Testis (tissue), 2 donors: ENCODE results near the gene TSPAN32.

ENCODE experiments used
- CTCF ChIP-seq, 3 experiments: fragments of 450-650 bp in 2 of 3; fragments of 200-600 bp in 1 of 3; sonication (generic) in 1 of 3; IDR thresholded peaks; one replicate each; pipeline ENCODE4 v1.5.1; 2016 to 2019; ENCODE audit warnings: antibody characterized with exemption in 3 of 3, mild to moderate bottlenecking in 2 of 3, moderate library complexity in 1 of 3
- POLR2A ChIP-seq: fragments of 450-650 bp; IDR thresholded peaks from one replicate; pipeline ENCODE4 v1.6.1; 2017; ENCODE audit warnings: antibody characterized with exemption, mild to moderate bottlenecking, moderate library complexity

DNA sequence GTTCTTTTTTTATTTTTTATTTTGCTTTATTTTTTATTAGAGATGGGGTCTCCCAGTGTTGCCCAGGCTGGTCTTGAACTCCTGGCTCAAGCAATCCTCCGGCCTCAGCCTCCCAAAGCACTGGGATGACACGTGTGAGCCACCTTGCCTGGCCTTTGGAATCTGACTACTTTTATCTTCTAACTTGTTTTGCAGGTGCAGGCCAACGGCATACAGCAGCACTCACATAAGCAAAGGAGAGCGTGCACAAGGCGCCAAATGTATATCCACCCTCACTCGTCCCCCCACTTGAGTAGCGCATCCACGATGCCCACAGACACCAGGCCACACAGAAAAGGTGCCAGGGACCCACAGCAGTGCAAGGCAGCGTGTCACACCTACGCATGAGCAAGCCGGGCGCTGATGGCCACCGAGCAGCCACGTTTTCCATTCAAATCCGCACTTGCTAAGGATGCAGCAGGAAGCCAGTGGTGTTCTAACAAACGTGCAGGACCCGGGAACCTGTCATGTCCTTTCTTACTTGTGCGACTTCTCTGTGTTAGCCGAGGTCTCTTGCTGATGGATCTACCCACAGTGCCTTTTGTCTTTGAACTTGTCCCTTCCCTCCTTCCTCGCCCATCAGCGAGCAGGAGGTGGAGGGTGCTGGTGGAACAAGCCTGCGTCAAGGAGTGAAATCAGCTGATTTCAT lies 37.3 kb upstream of the TSPAN32 start:
- TF ChIP-seq CTCF (IDR thresholded peaks at IDR 0.05) (no peak), POLR2A (no peak)
